Stomach smooth muscle (tissue), 2 donors: ENCODE data around the gene CBFA2T3.

ENCODE experiments used
- H3K27ac ChIP-seq: one replicate; pipeline ENCODE4 v1.7.0; 2013; ENCODE audit warnings: mild to moderate bottlenecking, low read length, inconsistent platforms
- H3K27me3 ChIP-seq, 2 donors: one replicate each; pipeline ENCODE4 v1.7.0; 2013; ENCODE audit warnings: low read length in 2 of 2; ENCODE audit not compliant: insufficient read depth in 2 of 2, control insufficient read depth in 1 of 2
- H3K36me3 ChIP-seq, 2 donors: one replicate each; pipeline ENCODE4 v1.7.0; 2013; ENCODE audit warnings: low read length in 2 of 2; ENCODE audit not compliant: control insufficient read depth in 2 of 2, insufficient read depth in 2 of 2
- H3K4me1 ChIP-seq: one replicate; pipeline ENCODE4 v1.7.0; 2013; ENCODE audit warnings: low read length; ENCODE audit not compliant: control insufficient read depth, insufficient read depth
- H3K4me3 ChIP-seq, 2 donors: one replicate each; pipeline ENCODE4 v1.7.0; 2013; ENCODE audit warnings: low read length in 2 of 2
- H3K9ac ChIP-seq, 2 donors: one replicate each; pipeline ENCODE4 v1.7.0; 2013; ENCODE audit warnings: low read length in 2 of 2, mild to moderate bottlenecking in 1 of 2
- H3K9me3 ChIP-seq, 2 donors: one replicate each; pipeline ENCODE4 v1.7.0; 2013; ENCODE audit warnings: low read length in 2 of 2; ENCODE audit not compliant: control insufficient read depth in 2 of 2
- donor health status: healthy.
- donor health status: Pancreatic carcinoma.

CBFA2T3 gene

DNA sequence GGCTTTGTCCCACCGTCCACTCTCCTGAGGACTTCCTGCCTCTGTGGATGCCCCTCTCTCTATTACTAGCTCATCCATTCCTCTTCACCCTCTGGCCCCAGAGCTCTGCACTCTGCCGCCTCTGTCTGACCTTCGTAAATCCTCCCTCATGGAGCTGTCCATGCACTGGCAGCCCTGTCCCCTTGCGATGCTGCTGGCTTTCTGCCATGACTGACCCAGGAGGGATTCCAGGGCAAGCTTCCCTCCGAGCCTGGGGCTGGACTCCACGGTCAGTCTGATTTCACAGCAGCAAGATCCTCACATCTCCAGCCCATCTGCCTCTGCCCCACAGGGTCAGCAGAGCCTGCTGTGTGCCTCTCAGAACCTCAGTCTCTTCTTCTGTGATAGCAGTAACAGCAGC, 4.7 kb downstream of the CBFA2T3 start:
- Histone ChIP-seq H3K4me1 (peaks cover 3% of the 10 kb centered on the region), H3K9ac (no peak overlapping the region), H3K4me3 (no peak overlapping the region), H3K9me3 (no peaks in the 10 kb centered on the region), H3K27ac (no peak overlapping the region), H3K27me3 (peaks cover 11 to 25% of the 10 kb centered on the region in 2 donors), H3K36me3 (no peaks in the 10 kb centered on the region)

DNA sequence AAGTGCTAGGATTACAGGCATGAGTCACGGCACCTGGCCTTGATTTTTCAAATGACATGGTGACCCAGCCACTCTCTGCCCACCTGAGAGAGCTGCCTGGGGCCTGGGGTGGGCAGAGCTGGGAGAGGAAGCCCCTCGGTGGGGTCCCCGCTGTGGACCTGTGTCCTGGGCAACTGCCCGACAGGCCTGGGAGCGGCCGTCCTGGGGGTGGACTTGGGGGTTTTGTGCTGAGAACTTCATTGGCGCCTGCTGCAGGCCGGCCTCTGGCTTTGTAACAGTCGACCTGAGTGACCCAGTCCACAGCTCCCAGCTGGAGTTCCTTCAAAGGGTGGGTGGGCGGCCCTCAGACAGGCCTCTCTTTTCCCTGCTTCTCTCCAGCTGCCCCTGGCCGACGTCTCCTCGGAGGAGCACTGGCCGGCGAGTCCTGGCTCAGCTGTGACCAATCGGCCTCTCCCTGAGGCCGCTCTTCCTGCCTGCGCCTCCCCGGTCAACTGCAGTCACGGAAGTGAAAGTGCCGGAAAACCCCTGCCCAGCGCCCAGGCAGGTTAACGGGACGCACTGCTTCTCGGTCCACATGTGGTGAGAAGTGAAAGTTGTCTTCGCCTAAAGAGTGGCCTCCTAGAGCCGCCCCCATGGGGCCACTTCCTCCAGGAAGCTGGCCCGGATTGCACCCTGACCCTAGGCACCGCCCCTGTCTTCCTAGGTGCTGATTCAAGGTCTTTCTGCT, 5.5 kb downstream of the CBFA2T3 start:
- Histone ChIP-seq H3K9ac (no peak overlapping the region), H3K4me1 (no peaks in the 10 kb centered on the region), H3K9me3 (no peaks in the 10 kb centered on the region), H3K27me3 (peaks cover 11 to 24% of the 10 kb centered on the region in 2 donors), H3K36me3 (no peaks in the 10 kb centered on the region), H3K4me3 (no peak overlapping the region), H3K27ac (no peak overlapping the region)

- Histone ChIP-seq H3K4me1 (no peaks in the 10 kb centered on the region), H3K27me3 (peaks cover 11 to 24% of the 10 kb centered on the region in 2 donors), H3K36me3 (no peaks in the 10 kb centered on the region), H3K9ac (no peak overlapping the region), H3K9me3 (no peaks in the 10 kb centered on the region), H3K4me3 (no peak overlapping the region), H3K27ac (no peak overlapping the region)
Observed at GRCh38 chr16:88970539-88971065, 6.4 kb downstream of the CBFA2T3 start.

- no peaks in the 10 kb centered on the region for H3K36me3 ChIP-seq
- H3K4me3 ChIP-seq: no peak overlapping the region
- peaks cover 11 to 23% of the 10 kb centered on the region in 2 donors for H3K27me3 ChIP-seq
- H3K27ac ChIP-seq: no peak overlapping the region
- H3K9ac ChIP-seq: no peak overlapping the region
- no peaks in the 10 kb centered on the region for H3K9me3 ChIP-seq
- H3K4me1 ChIP-seq: no peaks in the 10 kb centered on the region
Observed at GRCh38 chr16:88970050-88970449, 7.0 kb downstream of the CBFA2T3 start.

DNA sequence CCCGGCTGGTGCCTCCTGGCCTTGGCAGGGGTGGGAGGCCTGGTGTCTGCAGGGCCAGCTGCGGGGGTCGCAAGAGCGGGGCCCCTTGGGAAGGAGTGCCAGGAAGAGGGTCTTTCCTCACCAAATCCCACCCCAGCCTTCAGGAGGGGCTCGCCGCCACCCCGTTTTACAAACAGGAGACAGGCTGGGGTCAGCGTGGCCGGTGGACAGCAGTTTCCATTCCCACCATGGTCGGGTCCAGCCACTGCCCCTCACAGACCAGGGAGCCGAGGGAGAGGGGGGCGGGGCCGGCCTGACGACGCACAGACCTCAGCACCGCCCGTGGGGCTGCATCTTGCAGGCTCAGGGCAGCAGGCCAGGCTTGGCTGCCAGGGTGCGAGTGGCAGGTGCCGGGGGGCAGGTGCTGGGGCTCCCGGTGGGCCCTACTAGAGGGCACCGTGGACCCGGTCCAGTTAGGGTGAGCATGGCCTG, 7.6 kb downstream of the CBFA2T3 start:
- H3K27ac ChIP-seq: no peak overlapping the region
- no peak overlapping the region for H3K9ac ChIP-seq
- H3K4me1 ChIP-seq: no peaks in the 10 kb centered on the region
- H3K9me3 ChIP-seq: no peaks in the 10 kb centered on the region
- no peak overlapping the region for H3K4me3 ChIP-seq
- no peaks in the 10 kb centered on the region for H3K36me3 ChIP-seq
- H3K27me3 ChIP-seq: peaks cover 11 to 17% of the 10 kb centered on the region in 2 donors

DNA sequence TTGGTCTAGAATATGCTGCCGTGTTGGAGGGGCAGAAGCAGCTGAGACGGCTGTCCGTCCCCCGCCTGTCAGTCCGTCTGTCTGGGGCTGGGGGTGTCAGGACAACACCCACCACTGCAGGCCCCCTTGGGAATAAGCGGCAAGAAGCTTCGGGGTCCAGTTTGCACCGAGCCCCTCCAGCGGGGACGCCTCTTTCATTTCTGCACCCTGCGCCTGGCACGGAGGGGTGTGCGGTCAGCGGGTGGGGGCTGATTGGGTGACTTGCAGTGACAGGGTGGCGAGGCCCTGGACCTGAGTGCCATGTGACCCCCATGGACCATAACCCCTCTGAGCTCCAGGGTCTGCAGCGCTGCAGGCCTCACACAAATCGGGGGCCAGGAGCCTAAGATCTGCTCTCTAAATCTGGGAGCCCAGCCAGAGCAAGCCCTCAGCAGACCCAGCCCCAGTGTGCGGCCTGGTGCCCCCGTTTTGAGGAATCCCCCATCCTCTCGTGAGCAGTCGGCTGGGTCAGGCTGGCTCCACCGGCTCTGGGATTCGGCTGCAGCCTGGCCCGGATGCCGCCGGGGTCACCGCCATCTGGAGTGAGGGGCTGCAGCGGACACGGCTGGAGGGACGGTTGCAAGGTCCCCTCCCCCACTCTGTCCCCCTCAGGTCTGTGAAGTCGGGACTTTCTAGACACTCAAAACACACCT, 8.3 kb downstream of the CBFA2T3 start:
- Histone ChIP-seq H3K27me3 (peaks cover 11 to 17% of the 10 kb centered on the region in 2 donors), H3K9ac (no peak overlapping the region), H3K4me3 (no peak overlapping the region), H3K27ac (no peak overlapping the region), H3K36me3 (no peaks in the 10 kb centered on the region), H3K4me1 (no peaks in the 10 kb centered on the region), H3K9me3 (no peaks in the 10 kb centered on the region)

DNA sequence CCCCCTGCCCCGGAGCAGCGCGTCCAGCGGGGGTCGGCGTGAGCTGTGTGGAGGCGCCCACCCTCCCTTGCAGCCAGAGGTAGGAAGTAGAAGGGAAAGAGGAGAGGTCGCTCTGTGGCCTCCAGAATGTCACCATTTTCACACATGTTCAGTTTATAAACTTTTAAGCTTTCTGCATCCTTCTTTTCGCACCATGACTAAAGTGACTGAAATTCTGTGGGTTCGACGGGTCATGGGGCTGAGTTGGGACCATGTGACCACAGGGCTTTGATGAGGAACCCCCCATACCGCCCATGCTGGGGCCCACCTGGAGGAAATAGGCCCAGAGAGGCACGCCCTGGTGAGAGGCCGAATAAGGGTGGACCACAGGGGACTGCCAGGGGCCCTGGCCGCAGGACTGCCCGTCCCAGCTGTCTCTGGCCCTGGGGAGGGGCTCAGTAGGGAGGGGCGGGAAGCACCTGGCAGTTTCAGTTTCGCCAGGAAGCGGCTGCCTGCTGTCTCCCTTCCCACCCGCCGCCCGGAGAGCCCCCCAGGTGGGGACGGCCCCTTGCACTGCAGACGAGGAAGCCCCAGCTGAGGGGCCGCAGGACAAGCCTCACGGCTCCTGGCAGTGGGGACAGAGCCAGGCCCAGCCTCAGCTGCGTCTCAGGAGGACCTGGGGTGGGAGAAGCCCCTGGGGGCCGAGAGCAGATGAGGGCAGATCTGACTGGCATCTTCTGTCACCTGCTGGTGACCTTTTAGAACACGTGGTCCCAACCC, 9.0 kb downstream of the CBFA2T3 start:
- H3K27me3 ChIP-seq: peaks cover 7 to 13% of the 10 kb centered on the region in 2 donors

GRCh38 chr16:88966986-88967829, 9.8 kb downstream of the CBFA2T3 start:
- no peak overlapping the region for H3K27ac ChIP-seq
- no peak overlapping the region for H3K9ac ChIP-seq
- no peaks in the 10 kb centered on the region for H3K4me1 ChIP-seq
- H3K36me3 ChIP-seq: no peaks in the 10 kb centered on the region
- no peak overlapping the region for H3K4me3 ChIP-seq
- peaks cover 5 to 11% of the 10 kb centered on the region in 2 donors for H3K27me3 ChIP-seq
- no peaks in the 10 kb centered on the region for H3K9me3 ChIP-seq

More for the DNA sequence above, 9.0 kb downstream of the CBFA2T3 start:
- H3K4me3 ChIP-seq: no peak overlapping the region
- no peaks in the 10 kb centered on the region for H3K36me3 ChIP-seq
- H3K9ac ChIP-seq: no peak overlapping the region
- no peaks in the 10 kb centered on the region for H3K4me1 ChIP-seq
- no peaks in the 10 kb centered on the region for H3K9me3 ChIP-seq
- no peak overlapping the region for H3K27ac ChIP-seq

DNA sequence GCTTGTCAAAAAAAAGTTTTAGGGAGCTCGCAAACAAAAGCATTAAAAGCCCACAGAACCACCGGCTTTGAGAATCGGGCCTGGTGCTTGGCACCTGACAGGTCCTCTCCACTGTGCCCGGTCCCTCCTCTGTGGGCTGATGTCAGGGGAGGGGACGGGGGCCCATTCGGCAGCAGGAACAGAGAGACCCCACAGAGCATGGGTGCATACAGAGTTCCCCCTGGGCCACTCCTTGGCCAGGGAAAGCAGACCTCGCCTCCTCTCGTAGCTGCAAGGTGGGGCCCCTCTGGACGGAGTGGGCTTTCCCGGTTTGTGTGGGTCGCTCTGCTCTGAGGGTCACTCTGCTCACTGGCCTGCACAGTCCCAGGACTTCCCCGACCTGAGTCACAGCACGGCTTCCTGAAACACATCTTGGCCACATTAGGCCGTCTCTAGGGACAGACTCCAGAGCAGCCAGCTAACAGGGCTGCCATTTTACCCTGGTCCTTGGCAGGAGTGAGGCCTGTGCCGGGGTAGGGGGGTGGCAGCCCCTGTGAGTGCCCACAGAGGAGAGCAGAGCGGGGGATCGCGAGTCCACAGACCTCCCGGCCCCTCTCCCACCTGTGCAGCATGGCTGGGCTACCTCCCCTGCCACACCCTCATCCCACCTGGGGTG, 11.1 kb downstream of the CBFA2T3 start:
- Histone ChIP-seq H3K4me1 (no peaks in the 10 kb centered on the region), H3K27me3 (peaks cover 4 to 8% of the 10 kb centered on the region in 2 donors), H3K9me3 (peaks cover 0 to 2% of the 10 kb centered on the region in 2 donors), H3K36me3 (no peaks in the 10 kb centered on the region), H3K27ac (no peak overlapping the region), H3K9ac (no peak overlapping the region), H3K4me3 (no peak overlapping the region)
